ENCODE data around the gene GLT8D2. TPM values are rescaled to one million over a fixed set of nuclear protein-coding genes. Genes with fewer than 3 reads are reported as not detected.

Gene GLT8D2
- total RNA-seq, 1 donor from 2014 or later = 19.8 TPM

DNA sequence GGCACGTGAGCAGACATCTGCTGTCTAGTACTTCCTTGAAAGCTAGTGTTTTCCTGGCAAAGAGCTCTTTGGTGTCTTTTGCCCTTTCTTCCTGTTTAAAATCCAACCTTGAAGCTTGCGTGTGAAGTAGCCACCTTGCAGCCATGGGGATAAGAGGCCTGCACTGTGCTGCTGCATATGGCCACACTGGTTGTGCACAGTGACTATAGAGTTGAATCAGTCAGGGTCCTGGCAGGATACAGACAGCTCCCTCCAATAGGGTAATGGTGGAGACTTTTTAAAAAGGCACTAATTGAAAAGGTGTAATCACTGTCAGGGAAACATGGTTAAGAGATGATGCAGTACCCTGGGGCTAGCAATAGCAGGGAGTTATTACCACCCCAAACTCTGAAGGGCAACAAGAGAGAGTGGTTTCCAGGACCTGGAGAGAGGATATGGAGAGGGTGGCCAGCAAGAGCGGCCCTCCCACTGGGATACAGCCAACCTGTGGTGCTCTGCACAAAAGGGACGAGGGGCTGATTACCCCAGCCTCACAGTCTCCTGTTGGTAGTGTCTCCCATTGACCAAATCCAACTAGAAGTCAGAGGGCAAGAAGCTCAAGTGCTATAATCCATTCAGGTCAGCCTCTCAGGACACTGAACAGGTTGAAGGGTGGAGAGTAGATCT is 4.8 kb upstream of the GLT8D2 start:
- Mint-ChIP-seq H3K36me3 (no peaks in the 10 kb centered on the region), H3K27me3 (peaks cover 52% of the 10 kb centered on the region), H3K27ac (no peak overlapping the region), H3K4me1 (ENCODE audit: unreplicated experiment) (peaks cover 6% of the 10 kb centered on the region), H3K9me3 (no peaks in the 10 kb centered on the region), H3K4me3 (no peak overlapping the region)
- TF ChIP-seq CTCF (conservative IDR thresholded peaks at IDR 0.05) = no peak
- DNase-seq (ENCODE audit: extremely low spot score, unreplicated experiment) = no peak

GRCh38 chr12:104050436-104050835 is 449 bp upstream of the GLT8D2 start:
- Mint-ChIP-seq H3K9me3 (no peaks in the 10 kb centered on the region), H3K27me3 (peaks cover 51% of the 10 kb centered on the region), H3K4me1 (ENCODE audit: unreplicated experiment) (peaks cover 15% of the 10 kb centered on the region), H3K36me3 (no peaks in the 10 kb centered on the region), H3K4me3 (peak overlapping the region; percentile 92), H3K27ac (peak overlapping the region; percentile 86)
- DNase-seq (ENCODE audit: extremely low spot score, unreplicated experiment) = no peak
- TF ChIP-seq CTCF (conservative IDR thresholded peaks at IDR 0.05) = no peak

GRCh38 chr12:104049278-104049902 is 597 bp downstream of the GLT8D2 start:
- Mint-ChIP-seq H3K9me3 (no peaks in the 10 kb centered on the region), H3K27me3 (peaks cover 47% of the 10 kb centered on the region), H3K27ac (peak overlapping the region; percentile 86), H3K36me3 (peaks cover 3% of the 10 kb centered on the region), H3K4me3 (peak overlapping the region; percentile 92), H3K4me1 (ENCODE audit: unreplicated experiment) (peaks cover 23% of the 10 kb centered on the region)
- no peak for DNase-seq (ENCODE audit: extremely low spot score, unreplicated experiment)
- TF ChIP-seq CTCF (conservative IDR thresholded peaks at IDR 0.05) = no peak

GRCh38 chr12:104048811-104049210 is 1.2 kb downstream of the GLT8D2 start:
- TF ChIP-seq CTCF (conservative IDR thresholded peaks at IDR 0.05) = no peak
- peaks cover 47% of the 10 kb centered on the region for H3K27me3 Mint-ChIP-seq
- peak overlapping the region; percentile 86 for H3K27ac Mint-ChIP-seq
- H3K4me3 Mint-ChIP-seq = peak overlapping the region; percentile 92
- H3K36me3 Mint-ChIP-seq = peaks cover 3% of the 10 kb centered on the region
- no peaks in the 10 kb centered on the region for H3K9me3 Mint-ChIP-seq
- no peak for DNase-seq (ENCODE audit: extremely low spot score, unreplicated experiment)
- peaks cover 23% of the 10 kb centered on the region for H3K4me1 Mint-ChIP-seq (ENCODE audit: unreplicated experiment)

GRCh38 chr12:104048162-104048561 is 1.8 kb downstream of the GLT8D2 start:
- no peak for TF ChIP-seq CTCF (conservative IDR thresholded peaks at IDR 0.05)
- Mint-ChIP-seq H3K36me3 (peaks cover 3% of the 10 kb centered on the region), H3K27ac (no peak overlapping the region), H3K9me3 (no peaks in the 10 kb centered on the region), H3K27me3 (peaks cover 45% of the 10 kb centered on the region), H3K4me3 (peak overlapping the region; percentile 92), H3K4me1 (ENCODE audit: unreplicated experiment) (peaks cover 23% of the 10 kb centered on the region)
- DNase-seq (ENCODE audit: extremely low spot score, unreplicated experiment) = no peak
